GM23248 (cell line): Measurements from ENCODE around the gene DCUN1D5. TPM values are rescaled to one million over a fixed set of nuclear protein-coding genes. Genes with fewer than 3 reads are reported as not detected.

Experiments
- DNase-seq: peaks from one replicate; pipeline ENCODE4 v3.0.0-alpha.2; 2015
- H2AFZ ChIP-seq: fragments of 200-600 bp; sonication (generic); 2 replicates; pipeline ENCODE4 v1.6.1; 2016; ENCODE audit warnings: antibody characterized with exemption
- H3F3A ChIP-seq: fragments of 200-600 bp; sonication (generic); 2 replicates; pipeline ENCODE4 v1.6.1; 2016; ENCODE audit warnings: mild to moderate bottlenecking, antibody characterized with exemption, mixed run types; ENCODE audit not compliant: insufficient read depth
- H3K27ac ChIP-seq: fragments of 200-600 bp; sonication (generic); 2 replicates; pipeline ENCODE4 v1.5.1; 2016; ENCODE audit warnings: mild to moderate bottlenecking
- H3K27me3 ChIP-seq: fragments of 200-600 bp; sonication (generic); replicated peaks from 2 replicates; pipeline ENCODE4 v1.6.1; 2016; ENCODE audit warnings: mild to moderate bottlenecking; ENCODE audit not compliant: insufficient read depth
- H3K36me3 ChIP-seq: fragments of 200-600 bp; sonication (generic); 2 replicates; pipeline ENCODE4 v1.6.1; 2016; ENCODE audit warnings: low read depth, mild to moderate bottlenecking
- H3K4me1 ChIP-seq: fragments of 200-600 bp; sonication (generic); 2 replicates; pipeline ENCODE4 v1.6.1; 2016; ENCODE audit warnings: mild to moderate bottlenecking; ENCODE audit not compliant: insufficient read depth
- H3K4me2 ChIP-seq: fragments of 200-600 bp; sonication (generic); one replicate; pipeline ENCODE4 v1.6.1; 2016; ENCODE audit warnings: mild to moderate bottlenecking; ENCODE audit not compliant: unreplicated experiment
- H3K4me3 ChIP-seq: fragments of 200-600 bp; sonication (generic); 2 replicates; pipeline ENCODE4 v1.5.1; 2016; ENCODE audit warnings: mild to moderate bottlenecking
- H3K79me2 ChIP-seq: fragments of 200-600 bp; sonication (generic); 2 replicates; pipeline ENCODE4 v1.6.1; 2016; ENCODE audit warnings: mild to moderate bottlenecking; ENCODE audit not compliant: insufficient read depth
- H3K9ac ChIP-seq: fragments of 200-600 bp; sonication (generic); 2 replicates; pipeline ENCODE4 v1.6.1; 2016; ENCODE audit warnings: mild to moderate bottlenecking
- H3K9me2 ChIP-seq: fragments of 200-600 bp; sonication (generic); 2 replicates; pipeline ENCODE4 v1.6.1; 2016; ENCODE audit warnings: mixed run types, mild to moderate bottlenecking, moderate library complexity; ENCODE audit not compliant: insufficient read depth
- H3K9me3 ChIP-seq: fragments of 200-600 bp; sonication (generic); one replicate; pipeline ENCODE4 v1.6.1; 2017; ENCODE audit warnings: low read depth
- H4K20me1 ChIP-seq: fragments of 200-600 bp; sonication (generic); 2 replicates; pipeline ENCODE4 v1.6.0; 2016; ENCODE audit not compliant: insufficient read depth
- EZH2 ChIP-seq: fragments of 200-600 bp; sonication (generic); IDR thresholded peaks from 2 replicates; pipeline ENCODE4 v1.6.1; 2018; ENCODE audit warnings: antibody characterized with exemption, mild to moderate bottlenecking; ENCODE audit not compliant: insufficient read depth, poor library complexity, severe bottlenecking
- EZH2phosphoT487 ChIP-seq: fragments of 200-600 bp; sonication (generic); IDR thresholded peaks from 2 replicates; pipeline ENCODE4 v1.6.1; 2018; ENCODE audit warnings: antibody characterized with exemption, moderate library complexity, mild to moderate bottlenecking, low read depth; ENCODE audit not compliant: insufficient read depth
- WGBS, 2 experiments: methylation state at CpG; one replicate each; pipeline ENCODE4 v1.1.6; 2015 to 2017; ENCODE audit warnings: low lambda C conversion rate in 2 of 2, low coverage in 1 of 2; ENCODE audit errors: missing lambda C conversion rate in 2 of 2; 5-methylcytosine and 5-hydroxymethylcytosine counted together
- in situ Hi-C: fragments of 300-500 bp; cut with MboI; formaldehyde crosslinking; loops from 2 replicates; pipeline ENCODE4 v1.15.0; 2020
- polyA plus RNA-seq: library from polyadenylated mRNA; unstranded; fragments of >200 nt; fragmentation: Nextera tagmentation; extraction: Ambion mirVana; gene quantifications from 2 replicates; pipeline ENCODE4 v1.2.1, GENCODE V29; 2016
- total RNA-seq: library from RNA; depleted of rRNA; stranded (reverse); fragments of >200 nt; shearing (Covaris generic); gene quantifications from 2 replicates; pipeline ENCODE4 v1.2.3, GENCODE V29; 2014

DCUN1D5 gene
- total and polyA plus RNA-seq, 2 experiments from 2014 or later = 73.5 to 76.0 TPM

DNA sequence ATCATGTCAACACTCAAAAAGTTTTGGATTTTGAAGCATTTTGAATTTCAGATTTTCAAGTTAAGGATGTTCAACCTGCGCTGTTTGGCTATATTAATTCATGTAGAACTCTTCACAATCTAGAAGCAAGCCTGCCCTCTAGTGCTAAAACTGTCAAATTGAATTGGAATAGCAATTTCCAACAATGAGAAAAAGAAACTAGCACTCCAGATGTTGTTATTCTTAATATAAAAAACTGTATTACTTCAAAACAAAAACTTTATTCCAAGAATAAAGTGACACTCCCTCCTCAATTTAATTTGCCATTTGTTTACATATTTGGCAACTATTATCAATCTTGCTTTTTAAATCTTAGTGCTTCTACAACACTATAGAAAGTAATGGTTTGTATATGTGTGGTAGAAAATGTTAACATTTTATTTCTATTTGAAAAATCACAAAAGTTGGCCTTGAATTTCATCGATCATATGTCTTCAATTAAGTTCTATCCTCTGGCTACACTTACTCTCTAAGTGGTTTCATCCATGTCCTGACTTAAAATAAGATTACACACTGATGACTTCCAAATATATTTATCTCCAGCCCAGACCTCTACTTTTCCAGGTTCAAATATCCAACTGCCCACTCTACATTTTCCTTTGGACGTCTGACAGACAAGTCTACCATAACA is 36.6 kb downstream of the DCUN1D5 start:
- Histone ChIP-seq H3K9ac (no peak overlapping the region), H3K27ac (no peak overlapping the region), H3K4me3 (no peak overlapping the region), H2AFZ (no peak overlapping the region), H3K4me1 (peaks cover 24% of the 10 kb centered on the region), H3F3A (peaks cover 45% of the 10 kb centered on the region), H3K4me2 (no peak overlapping the region), H4K20me1 (no peaks in the 10 kb centered on the region), H3K9me3 (no peaks in the 10 kb centered on the region), H3K36me3 (0 out of 2 replicates have a peak, but pooled peaks cover 9% of the 10 kb centered on the region), H3K79me2 (no peaks in the 10 kb centered on the region), H3K9me2 (no peaks in the 10 kb centered on the region), H3K27me3 (no peaks in the 10 kb centered on the region)
- DNase-seq = peak; percentile 79
- in situ Hi-C loops = loop anchor here (25.0 kb wide), 1 partner anchor 243 kb away; no protein-coding TSS in a partner anchor
- TF ChIP-seq EZH2phosphoT487 = no peak
- no peak for TF ChIP-seq EZH2
- 18 to 26% methylated on average over 3 of the region's 3 CpGs for WGBS, 2 experiments

DNA sequence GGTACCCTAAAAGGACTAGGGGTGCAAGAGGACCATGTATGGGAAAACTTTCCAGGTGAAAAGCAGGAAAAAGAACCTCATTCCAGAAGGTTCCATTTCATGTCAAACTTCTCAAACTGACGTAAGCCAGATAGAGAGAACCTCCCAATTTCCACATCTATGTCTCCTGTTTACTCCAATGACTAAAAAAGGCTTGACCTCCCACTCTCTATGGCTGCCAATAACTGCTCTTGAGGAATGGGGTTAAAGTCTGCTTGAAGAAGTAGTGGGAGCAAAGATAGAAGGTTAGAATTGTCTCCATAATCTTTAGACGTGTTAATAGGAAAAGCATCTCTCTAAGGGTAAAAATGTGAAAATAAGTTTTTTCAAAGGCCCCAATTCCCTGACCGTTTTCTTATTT is 38.0 kb downstream of the DCUN1D5 start:
- no peak overlapping the region for H3K27ac ChIP-seq
- H3K9me2 ChIP-seq = no peaks in the 10 kb centered on the region
- no peaks in the 10 kb centered on the region for H3K79me2 ChIP-seq
- no peaks in the 10 kb centered on the region for H4K20me1 ChIP-seq
- no peak overlapping the region for H3K4me3 ChIP-seq
- WGBS, 2 experiments = 97 to 100% methylated on average over 3 of the region's 3 CpGs
- 0 out of 2 replicates have a peak, but pooled peaks cover 3% of the 10 kb centered on the region for H3K36me3 ChIP-seq
- peaks cover 27% of the 10 kb centered on the region for H3K4me1 ChIP-seq
- H3K9me3 ChIP-seq = no peaks in the 10 kb centered on the region
- no peaks in the 10 kb centered on the region for H3K27me3 ChIP-seq
- TF ChIP-seq EZH2 (no peak), EZH2phosphoT487 (no peak)
- in situ Hi-C loops = loop anchor here (25.0 kb wide), 1 partner anchor 242 kb away; no protein-coding TSS in a partner anchor
- H3K9ac ChIP-seq = no peak overlapping the region
- H3F3A ChIP-seq = peaks cover 45% of the 10 kb centered on the region
- DNase-seq = no peak
- H2AFZ ChIP-seq = no peak overlapping the region
- no peak overlapping the region for H3K4me2 ChIP-seq

DNA sequence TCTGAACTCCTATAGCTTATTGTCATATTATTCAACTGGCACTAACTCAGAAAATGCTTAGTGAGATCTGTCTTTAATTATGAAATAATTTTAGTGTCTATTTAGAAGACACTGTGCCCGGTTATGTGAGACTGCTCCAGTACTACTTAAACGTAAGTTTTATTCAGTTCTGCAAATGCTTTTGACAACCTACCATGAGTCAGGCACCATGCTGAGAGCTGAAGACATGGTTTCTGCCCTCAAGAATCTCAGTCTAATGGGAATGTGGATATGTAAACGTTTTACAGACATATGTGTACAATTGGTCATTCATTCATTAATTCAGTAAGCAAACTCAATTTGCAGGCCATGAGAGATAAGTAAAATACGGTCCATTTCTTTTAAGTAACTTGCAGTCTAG is 40.0 kb downstream of the DCUN1D5 start:
- in situ Hi-C loops = loop anchor here (25.0 kb wide), 1 partner anchor 240 kb away; no protein-coding TSS in a partner anchor
- TF ChIP-seq EZH2 (no peak), EZH2phosphoT487 (no peak)
- peak; percentile 69 for DNase-seq

DNA sequence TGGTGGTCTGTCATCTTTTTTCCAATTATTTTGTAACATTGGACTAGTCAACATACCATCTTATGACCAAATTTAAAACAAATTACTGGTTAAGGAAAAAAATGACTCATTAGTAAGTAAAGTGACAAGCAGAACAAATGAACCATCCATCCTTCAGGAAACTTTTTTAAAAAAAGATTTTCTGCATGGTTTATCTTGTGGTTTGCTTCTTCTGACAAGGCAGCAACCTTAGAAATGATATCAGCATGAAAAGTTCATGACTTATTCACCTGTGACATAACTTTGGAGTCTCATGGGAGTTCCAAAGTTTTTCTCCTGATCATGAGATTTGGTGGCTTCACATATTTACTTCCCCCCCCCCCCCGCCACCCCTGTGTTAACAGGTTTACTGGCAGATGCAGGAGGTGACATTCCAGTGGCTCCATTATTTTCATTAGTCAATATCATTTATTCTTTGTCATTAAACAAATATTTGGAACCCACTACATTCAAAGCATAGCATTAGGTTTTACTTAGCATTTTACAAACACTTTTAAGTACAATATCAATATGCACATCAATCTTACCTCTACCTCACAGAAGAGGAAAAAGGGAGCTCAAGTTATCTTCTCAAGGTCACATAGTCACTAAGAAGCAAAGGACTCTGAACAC is 40.7 kb downstream of the DCUN1D5 start:
- Histone ChIP-seq H3K27ac (no peak overlapping the region), H4K20me1 (no peaks in the 10 kb centered on the region), H3K4me1 (peaks cover 27% of the 10 kb centered on the region), H3K36me3 (0 out of 2 replicates have a peak, but pooled peaks cover 3% of the 10 kb centered on the region), H3K4me2 (no peak overlapping the region), H2AFZ (no peak overlapping the region), H3K27me3 (no peaks in the 10 kb centered on the region), H3K9me3 (no peaks in the 10 kb centered on the region), H3F3A (peaks cover 22% of the 10 kb centered on the region), H3K9ac (no peak overlapping the region), H3K9me2 (no peaks in the 10 kb centered on the region), H3K79me2 (no peaks in the 10 kb centered on the region), H3K4me3 (no peak overlapping the region)
- TF ChIP-seq EZH2 = no peak
- TF ChIP-seq EZH2phosphoT487 = no peak
- 89 to 94% methylated on average over 1 of the region's 1 CpG for WGBS, 2 experiments
- DNase-seq = peak; percentile 16
- in situ Hi-C loops = loop anchor here (25.0 kb wide), 1 partner anchor 239 kb away; no protein-coding TSS in a partner anchor

More for the DNA sequence above, 40.0 kb downstream of the DCUN1D5 start:
- peak overlapping the region; percentile 14 for H3K4me2 ChIP-seq
- H3K27ac ChIP-seq = no peak overlapping the region
- 0 out of 2 replicates have a peak, but pooled peaks cover 3% of the 10 kb centered on the region for H3K36me3 ChIP-seq
- H2AFZ ChIP-seq = no peak overlapping the region
- peaks cover 27% of the 10 kb centered on the region for H3K4me1 ChIP-seq
- H3K27me3 ChIP-seq = no peaks in the 10 kb centered on the region
- 6 to 8% methylated on average over 4 of the region's 4 CpGs for WGBS, 2 experiments
- H3K4me3 ChIP-seq = no peak overlapping the region
- H3K79me2 ChIP-seq = no peaks in the 10 kb centered on the region
- H3F3A ChIP-seq = peaks cover 29% of the 10 kb centered on the region
- H4K20me1 ChIP-seq = no peaks in the 10 kb centered on the region
- no peaks in the 10 kb centered on the region for H3K9me2 ChIP-seq
- H3K9ac ChIP-seq = no peak overlapping the region
- no peaks in the 10 kb centered on the region for H3K9me3 ChIP-seq
